ENCODE results near the gene PSMD9.

Gene PSMD9

GRCh38 chr12:121893961-121894460, 5.4 kb downstream of the PSMD9 start:
- Mint-ChIP-seq H3K27me3 (no peaks in the 10 kb centered on the region), H3K4me3 (peak overlapping the region; percentile 65), H3K9me3 (ENCODE audit: low read depth) (no peaks in the 10 kb centered on the region), H3K4me1 (ENCODE audit: low read depth) (peaks cover 40% of the 10 kb centered on the region), H3K36me3 (peaks cover 4% of the 10 kb centered on the region), H3K27ac (peak overlapping the region; percentile 84)

DNA sequence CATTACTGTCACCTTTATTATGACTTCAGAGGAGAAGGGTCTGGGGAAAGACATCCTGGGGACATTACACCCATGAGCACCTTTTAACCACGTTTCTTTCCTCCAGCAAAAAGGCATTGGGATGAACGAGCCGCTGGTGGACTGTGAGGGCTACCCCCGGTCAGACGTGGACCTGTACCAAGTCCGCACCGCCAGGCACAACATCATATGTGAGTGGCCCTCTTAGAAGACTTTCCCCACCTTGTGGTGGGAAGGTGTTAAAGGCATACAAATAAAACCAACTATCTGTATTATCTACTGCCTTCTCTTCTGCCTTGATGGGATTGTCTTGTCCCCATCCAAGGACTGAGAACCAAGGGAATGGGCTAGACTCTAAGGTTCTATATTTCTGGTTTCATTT, 6.0 kb downstream of the PSMD9 start:
- Mint-ChIP-seq H3K4me1 (ENCODE audit: low read depth) (peaks cover 34% of the 10 kb centered on the region), H3K27ac (peak overlapping the region; percentile 43), H3K4me3 (no peak overlapping the region), H3K27me3 (no peaks in the 10 kb centered on the region), H3K9me3 (ENCODE audit: low read depth) (no peaks in the 10 kb centered on the region), H3K36me3 (peaks cover 4% of the 10 kb centered on the region)

DNA sequence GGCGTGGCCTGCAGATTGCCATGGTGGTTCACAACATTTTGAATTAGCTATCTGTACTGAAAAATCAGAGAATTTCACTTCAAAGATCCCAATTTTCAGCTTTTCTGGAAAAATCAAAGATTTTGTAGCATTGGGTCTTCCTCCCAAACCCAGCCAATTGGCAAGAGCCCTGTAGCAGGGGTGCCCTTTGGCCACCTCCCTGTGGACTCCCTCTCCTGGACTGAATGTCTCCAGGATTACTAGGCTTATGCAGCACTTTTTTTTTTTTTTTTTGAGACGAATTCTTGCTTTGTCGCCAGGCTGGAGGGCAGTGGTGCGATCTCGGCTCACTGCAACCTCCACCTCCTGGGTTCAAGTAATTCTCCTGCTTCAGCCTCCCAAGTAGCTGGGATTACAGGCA, 9.7 kb downstream of the PSMD9 start:
- H3K9me3 Mint-ChIP-seq (ENCODE audit: low read depth): no peaks in the 10 kb centered on the region
- no peak overlapping the region for H3K4me3 Mint-ChIP-seq
- no peak overlapping the region for H3K27ac Mint-ChIP-seq
- no peaks in the 10 kb centered on the region for H3K27me3 Mint-ChIP-seq
- H3K36me3 Mint-ChIP-seq: peaks cover 12% of the 10 kb centered on the region
- peaks cover 13% of the 10 kb centered on the region for H3K4me1 Mint-ChIP-seq (ENCODE audit: low read depth)

- Mint-ChIP-seq H3K4me3 (no peak overlapping the region), H3K9me3 (ENCODE audit: low read depth) (no peaks in the 10 kb centered on the region), H3K27me3 (no peaks in the 10 kb centered on the region), H3K27ac (no peak overlapping the region), H3K4me1 (ENCODE audit: low read depth) (peaks cover 1% of the 10 kb centered on the region), H3K36me3 (peaks cover 10% of the 10 kb centered on the region)
Observed at GRCh38 chr12:121899590-121899989, 11.0 kb downstream of the PSMD9 start.

DNA sequence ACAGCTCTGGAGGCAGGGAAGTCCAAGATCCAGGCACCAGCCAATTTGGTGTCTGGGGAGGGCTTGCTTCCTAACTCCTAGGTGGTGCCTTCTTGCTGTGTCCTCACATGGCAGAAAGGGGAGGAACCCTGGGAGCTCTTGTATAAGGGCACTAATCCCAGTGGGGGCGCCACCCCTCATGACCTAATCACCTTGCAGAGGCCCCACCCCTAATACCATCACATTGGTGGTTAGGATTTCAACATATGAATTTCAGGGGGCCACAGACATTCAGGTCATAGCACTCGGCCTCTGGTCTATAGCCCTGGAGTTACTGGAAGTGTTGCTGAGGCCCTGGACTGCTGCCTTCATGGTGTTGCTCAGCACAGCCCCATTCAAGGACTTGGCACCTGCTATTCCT, 14.6 kb downstream of the PSMD9 start:
- H3K27me3 Mint-ChIP-seq: no peaks in the 10 kb centered on the region
- peaks cover 12% of the 10 kb centered on the region for H3K36me3 Mint-ChIP-seq
- no peak overlapping the region for H3K4me3 Mint-ChIP-seq
- no peaks in the 10 kb centered on the region for H3K4me1 Mint-ChIP-seq (ENCODE audit: low read depth)
- H3K9me3 Mint-ChIP-seq (ENCODE audit: low read depth): no peaks in the 10 kb centered on the region
- H3K27ac Mint-ChIP-seq: no peak overlapping the region

DNA sequence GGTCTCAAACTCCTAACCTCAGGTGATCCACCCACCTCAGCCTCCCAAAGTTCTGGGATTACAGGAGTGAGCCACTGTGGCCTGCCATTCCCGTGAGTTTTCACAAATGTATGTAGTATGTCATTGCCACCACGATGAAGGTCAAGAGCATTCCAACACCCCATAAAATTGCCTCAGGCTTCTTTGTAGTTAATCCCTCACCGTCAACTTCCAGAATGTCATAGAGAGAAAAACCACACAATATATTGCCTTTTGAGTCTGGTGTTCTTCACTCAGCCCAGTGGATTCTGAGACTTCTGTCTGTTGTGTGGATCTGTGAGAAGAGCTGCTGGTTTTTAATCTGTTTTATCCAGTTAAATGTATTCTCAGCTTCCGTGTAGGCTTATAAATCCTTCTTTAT, 17.2 kb downstream of the PSMD9 start:
- Mint-ChIP-seq H3K36me3 (peaks cover 12% of the 10 kb centered on the region), H3K27ac (no peak overlapping the region), H3K4me3 (no peak overlapping the region), H3K9me3 (ENCODE audit: low read depth) (no peaks in the 10 kb centered on the region), H3K27me3 (no peaks in the 10 kb centered on the region), H3K4me1 (ENCODE audit: low read depth) (peaks cover 7% of the 10 kb centered on the region)

GRCh38 chr12:121908702-121909101, 20.1 kb downstream of the PSMD9 start:
- H3K27ac Mint-ChIP-seq: peak overlapping the region; percentile 65
- H3K4me1 Mint-ChIP-seq (ENCODE audit: low read depth): peaks cover 11% of the 10 kb centered on the region
- peaks cover 7% of the 10 kb centered on the region for H3K36me3 Mint-ChIP-seq

GRCh38 chr12:121911824-121912585, 23.4 kb downstream of the PSMD9 start:
- H3K27ac Mint-ChIP-seq: no peak overlapping the region
- no peak overlapping the region for H3K4me3 Mint-ChIP-seq
- no peaks in the 10 kb centered on the region for H3K27me3 Mint-ChIP-seq
- peaks cover 11% of the 10 kb centered on the region for H3K4me1 Mint-ChIP-seq (ENCODE audit: low read depth)
- H3K36me3 Mint-ChIP-seq: peaks cover 3% of the 10 kb centered on the region
- H3K9me3 Mint-ChIP-seq (ENCODE audit: low read depth): no peaks in the 10 kb centered on the region

More at GRCh38 chr12:121908702-121909101, 20.1 kb downstream of the PSMD9 start:
- no peaks in the 10 kb centered on the region for H3K9me3 Mint-ChIP-seq (ENCODE audit: low read depth)
- no peaks in the 10 kb centered on the region for H3K27me3 Mint-ChIP-seq
- no peak overlapping the region for H3K4me3 Mint-ChIP-seq

GRCh38 chr12:121915841-121916321, 27.3 kb downstream of the PSMD9 start:
- H3K9me3 Mint-ChIP-seq (ENCODE audit: low read depth): no peaks in the 10 kb centered on the region
- H3K27ac Mint-ChIP-seq: no peak overlapping the region
- H3K27me3 Mint-ChIP-seq: no peaks in the 10 kb centered on the region
- H3K4me1 Mint-ChIP-seq (ENCODE audit: low read depth): peaks cover 16% of the 10 kb centered on the region
- no peak overlapping the region for H3K4me3 Mint-ChIP-seq
- peaks cover 3% of the 10 kb centered on the region for H3K36me3 Mint-ChIP-seq

- Mint-ChIP-seq H3K4me3 (no peak overlapping the region), H3K27ac (peak overlapping the region; percentile 92)
Observed at GRCh38 chr12:121916719-121917118, 28.1 kb downstream of the PSMD9 start.

GRCh38 chr12:121917950-121918678, 29.5 kb downstream of the PSMD9 start, which contains the start of gene CFAP251:
CFAP251 (plus strand) TSS chr12:121918592; CDS start chr12:121921306, 2,714 bp downstream.
- Mint-ChIP-seq H3K4me1 (ENCODE audit: low read depth) (peaks cover 12% of the 10 kb centered on the region), H3K36me3 (no peaks in the 10 kb centered on the region), H3K4me3 (peak within 1 kb of the TSS; percentile 87), H3K9me3 (ENCODE audit: low read depth) (no peaks in the 10 kb centered on the region), H3K27me3 (no peaks in the 10 kb centered on the region), H3K27ac (peak within 1 kb of the TSS; percentile 92)

More at GRCh38 chr12:121916719-121917118, 28.1 kb downstream of the PSMD9 start:
- H3K9me3 Mint-ChIP-seq (ENCODE audit: low read depth): no peaks in the 10 kb centered on the region
- no peaks in the 10 kb centered on the region for H3K27me3 Mint-ChIP-seq
- peaks cover 16% of the 10 kb centered on the region for H3K4me1 Mint-ChIP-seq (ENCODE audit: low read depth)
- H3K36me3 Mint-ChIP-seq: peaks cover 3% of the 10 kb centered on the region

DNA sequence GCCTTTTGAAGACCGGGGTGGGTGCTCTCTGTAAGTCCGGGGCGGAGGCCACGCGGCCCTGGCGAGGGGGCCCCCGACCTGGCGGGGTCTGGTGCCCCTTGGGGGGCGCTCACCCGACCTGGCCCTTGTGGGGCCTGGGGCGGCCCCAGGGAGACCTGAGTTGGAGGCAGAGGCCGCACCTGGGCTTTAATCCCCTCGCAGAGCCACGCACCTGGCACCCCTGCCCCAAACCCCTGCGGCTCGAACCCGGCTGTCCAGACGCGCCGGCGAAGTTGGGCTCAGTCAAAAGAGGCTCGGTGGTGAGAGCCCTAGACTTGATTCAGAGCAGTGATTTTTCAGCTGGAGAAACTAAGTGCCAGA, 30.1 kb downstream of the PSMD9 start:
- Mint-ChIP-seq H3K4me3 (peak overlapping the region; percentile 87), H3K36me3 (no peaks in the 10 kb centered on the region), H3K9me3 (ENCODE audit: low read depth) (no peaks in the 10 kb centered on the region), H3K27ac (no peak overlapping the region), H3K27me3 (no peaks in the 10 kb centered on the region), H3K4me1 (ENCODE audit: low read depth) (peaks cover 12% of the 10 kb centered on the region)

DNA sequence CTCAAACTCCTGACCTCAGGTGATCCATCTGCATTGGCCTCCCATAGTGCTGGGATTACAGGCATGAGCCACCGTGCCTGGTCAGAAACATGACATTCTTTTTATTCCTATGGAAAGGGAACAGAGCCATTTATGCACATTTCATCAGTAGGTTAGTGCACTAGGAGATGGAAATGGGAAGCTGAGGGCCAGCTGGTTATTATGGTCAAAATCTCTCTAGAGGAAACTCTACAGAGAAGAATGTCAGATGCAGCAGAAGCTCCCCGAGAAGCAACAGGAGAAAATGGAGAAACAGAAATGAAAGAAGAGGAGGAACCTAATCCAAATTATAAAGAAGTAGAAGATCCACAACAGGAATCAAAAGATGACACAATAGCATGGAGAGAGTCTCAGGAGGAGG, 32.5 kb downstream of the PSMD9 start:
- no peaks in the 10 kb centered on the region for H3K9me3 Mint-ChIP-seq (ENCODE audit: low read depth)
- H3K36me3 Mint-ChIP-seq: no peaks in the 10 kb centered on the region
- H3K27me3 Mint-ChIP-seq: no peaks in the 10 kb centered on the region
- peaks cover 12% of the 10 kb centered on the region for H3K4me1 Mint-ChIP-seq (ENCODE audit: low read depth)
- H3K27ac Mint-ChIP-seq: no peak overlapping the region
- H3K4me3 Mint-ChIP-seq: no peak overlapping the region

DNA sequence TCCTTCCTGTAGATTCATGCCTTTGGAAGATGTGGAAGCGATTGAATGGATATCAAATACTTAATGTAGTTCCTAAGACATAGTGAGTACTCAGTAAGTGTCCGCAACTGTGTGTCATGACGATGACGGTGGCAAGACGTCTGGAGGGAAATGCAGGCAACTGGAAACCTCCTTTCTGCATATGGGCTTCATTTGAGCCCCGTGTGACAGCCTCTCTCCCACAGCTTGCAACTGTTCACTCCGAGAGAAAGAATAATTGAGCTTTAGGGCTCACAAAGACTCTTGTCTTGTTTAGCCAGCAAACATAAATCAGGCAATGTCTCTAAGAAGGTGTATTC, 36.7 kb downstream of the PSMD9 start:
- H3K27me3 Mint-ChIP-seq: no peaks in the 10 kb centered on the region
- H3K27ac Mint-ChIP-seq: no peak overlapping the region
- H3K4me1 Mint-ChIP-seq (ENCODE audit: low read depth): no peaks in the 10 kb centered on the region
- H3K9me3 Mint-ChIP-seq (ENCODE audit: low read depth): no peaks in the 10 kb centered on the region
- H3K36me3 Mint-ChIP-seq: no peaks in the 10 kb centered on the region
- H3K4me3 Mint-ChIP-seq: no peak overlapping the region
